ENCODE results near the gene WHRN.

WHRN gene

DNA sequence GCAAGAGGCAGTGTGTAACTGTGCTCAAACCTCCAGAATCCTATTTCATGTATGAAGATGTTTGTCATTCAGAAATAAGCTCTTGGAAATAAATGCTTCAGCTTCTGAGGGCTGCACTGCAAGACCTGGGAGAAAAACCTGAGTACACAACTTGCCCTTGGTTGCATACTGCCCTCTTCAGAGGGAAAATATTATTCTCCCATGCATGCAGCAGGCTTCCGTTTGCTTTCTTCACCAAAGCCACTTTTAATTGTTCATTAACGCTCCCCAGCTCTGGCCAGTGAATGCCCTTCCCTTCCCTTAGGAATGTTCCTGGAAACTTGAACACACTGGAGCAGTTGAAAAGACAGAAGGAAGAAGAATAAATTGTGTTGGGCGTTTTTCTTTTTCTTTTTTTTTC lies 2.5 kb upstream of the WHRN start:
- TF ChIP-seq, protein P1, sequence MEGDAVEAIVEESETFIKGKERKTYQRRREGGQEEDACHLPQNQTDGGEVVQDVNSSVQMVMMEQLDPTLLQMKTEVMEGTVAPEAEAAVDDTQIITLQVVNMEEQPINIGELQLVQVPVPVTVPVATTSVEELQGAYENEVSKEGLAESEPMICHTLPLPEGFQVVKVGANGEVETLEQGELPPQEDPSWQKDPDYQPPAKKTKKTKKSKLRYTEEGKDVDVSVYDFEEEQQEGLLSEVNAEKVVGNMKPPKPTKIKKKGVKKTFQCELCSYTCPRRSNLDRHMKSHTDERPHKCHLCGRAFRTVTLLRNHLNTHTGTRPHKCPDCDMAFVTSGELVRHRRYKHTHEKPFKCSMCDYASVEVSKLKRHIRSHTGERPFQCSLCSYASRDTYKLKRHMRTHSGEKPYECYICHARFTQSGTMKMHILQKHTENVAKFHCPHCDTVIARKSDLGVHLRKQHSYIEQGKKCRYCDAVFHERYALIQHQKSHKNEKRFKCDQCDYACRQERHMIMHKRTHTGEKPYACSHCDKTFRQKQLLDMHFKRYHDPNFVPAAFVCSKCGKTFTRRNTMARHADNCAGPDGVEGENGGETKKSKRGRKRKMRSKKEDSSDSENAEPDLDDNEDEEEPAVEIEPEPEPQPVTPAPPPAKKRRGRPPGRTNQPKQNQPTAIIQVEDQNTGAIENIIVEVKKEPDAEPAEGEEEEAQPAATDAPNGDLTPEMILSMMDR (conservative IDR thresholded peaks at IDR 0.05; ENCODE audit: low read depth, low read length) = peak; percentile 71
- no peak overlapping the region for H3K9ac ChIP-seq
- H4K20me1 ChIP-seq (ENCODE audit: insufficient read depth) = no peaks in the 10 kb centered on the region
- no peak overlapping the region; the same call in 1 of the 2 replicates for H3K4me2 ChIP-seq
- H3K27ac ChIP-seq = no peak overlapping the region
- no peaks in the 10 kb centered on the region for H3K36me3 ChIP-seq (ENCODE audit: insufficient read depth)
- peaks cover 37% of the 10 kb centered on the region for H3K4me1 ChIP-seq (ENCODE audit: low read depth, poor library complexity, severe bottlenecking)
- H2AFZ ChIP-seq (ENCODE audit: low read depth) = no peak overlapping the region
- H3K27me3 ChIP-seq (ENCODE audit: insufficient read depth, low read depth) = no peaks in the 10 kb centered on the region
- H3K79me2 ChIP-seq (ENCODE audit: insufficient read depth, low read depth) = peaks cover 24% of the 10 kb centered on the region
- H3K4me3 ChIP-seq (IDR thresholded peaks at IDR 0.05; ENCODE audit: insufficient read depth, low read depth, low read length) = no peak overlapping the region

DNA sequence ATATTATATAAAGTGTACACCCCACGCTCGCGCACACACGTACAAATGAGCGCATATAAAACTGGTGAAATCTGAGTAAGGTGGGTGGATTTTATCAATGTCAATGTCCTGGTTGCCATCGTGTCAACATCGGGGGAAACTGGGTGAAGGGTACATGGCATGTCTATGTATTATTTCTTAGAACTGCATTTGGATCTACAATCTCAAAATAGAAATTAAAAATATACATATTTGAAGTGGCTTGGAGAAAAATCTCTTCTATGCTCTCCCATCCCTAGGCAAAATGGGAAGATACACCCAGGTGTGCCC lies 763 bp upstream of the WHRN start:
- H3K27me3 ChIP-seq (ENCODE audit: insufficient read depth, low read depth) = no peaks in the 10 kb centered on the region
- H2AFZ ChIP-seq (ENCODE audit: low read depth) = peak overlapping the region; percentile 43; the same call in 1 of the 2 replicates
- H3K4me3 ChIP-seq (IDR thresholded peaks at IDR 0.05; ENCODE audit: insufficient read depth, low read depth, low read length) = no peak overlapping the region
- H3K79me2 ChIP-seq (ENCODE audit: insufficient read depth, low read depth) = peaks cover 39% of the 10 kb centered on the region
- H4K20me1 ChIP-seq (ENCODE audit: insufficient read depth) = no peaks in the 10 kb centered on the region
- H3K27ac ChIP-seq = peak overlapping the region; percentile 83
- H3K9ac ChIP-seq = peak overlapping the region; percentile 61; the same call in 1 of the 2 replicates
- no peaks in the 10 kb centered on the region for H3K36me3 ChIP-seq (ENCODE audit: insufficient read depth)
- TF ChIP-seq, protein P1 (conservative IDR thresholded peaks at IDR 0.05; ENCODE audit: low read depth, low read length) = no peak
- H3K4me2 ChIP-seq = peak overlapping the region; percentile 86
- H3K4me1 ChIP-seq (ENCODE audit: low read depth, poor library complexity, severe bottlenecking) = peaks cover 39% of the 10 kb centered on the region

DNA sequence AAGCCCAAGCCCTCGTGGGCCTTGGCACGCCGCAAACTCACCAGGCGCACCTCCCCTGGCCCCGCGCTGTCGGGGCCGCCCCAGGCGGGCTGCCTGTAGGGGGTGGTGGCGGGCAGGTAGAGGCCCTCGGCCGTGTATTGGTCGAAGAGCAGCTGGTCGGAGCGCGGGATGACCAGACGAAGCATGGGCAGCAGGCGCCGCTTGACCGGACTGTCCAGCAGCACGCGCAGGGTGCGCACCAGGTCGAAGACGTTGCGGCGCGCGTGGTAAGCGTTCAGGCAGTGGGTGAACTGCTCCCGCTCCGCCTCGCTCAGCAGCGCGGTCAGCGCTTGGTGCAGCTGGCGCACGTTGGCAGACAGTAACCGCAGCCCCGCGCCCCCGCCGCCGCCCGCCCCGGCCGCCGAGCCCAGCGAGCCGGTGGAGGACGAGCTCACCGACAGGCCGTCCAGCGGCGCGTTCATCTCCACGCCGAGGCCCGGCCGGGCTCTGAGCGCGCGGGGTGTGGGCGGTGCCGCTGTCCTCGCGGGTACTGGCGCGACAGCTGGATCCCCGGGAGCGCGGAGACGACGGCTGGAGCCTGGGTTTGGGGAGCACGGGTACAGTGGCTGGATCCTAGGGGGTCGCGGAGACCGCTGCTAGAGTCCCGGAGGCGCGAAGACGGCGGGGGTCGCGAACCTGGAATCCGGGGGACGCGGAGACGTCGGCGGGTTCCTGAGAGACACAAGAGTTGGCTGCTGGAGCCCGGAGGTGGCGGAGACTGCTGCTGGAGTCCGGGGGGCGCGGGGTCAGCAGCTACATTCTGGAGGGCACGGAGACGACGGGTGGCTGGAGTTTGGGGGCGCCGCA lies 709 bp downstream of the WHRN start:
- Histone ChIP-seq H3K27me3 (ENCODE audit: insufficient read depth, low read depth) (no peaks in the 10 kb centered on the region), H3K4me1 (ENCODE audit: low read depth, poor library complexity, severe bottlenecking) (peaks cover 43% of the 10 kb centered on the region), H3K4me3 (IDR thresholded peaks at IDR 0.05; ENCODE audit: insufficient read depth, low read depth, low read length) (no peak overlapping the region), H3K79me2 (ENCODE audit: insufficient read depth, low read depth) (peaks cover 54% of the 10 kb centered on the region), H3K9ac (peak overlapping the region; percentile 67), H3K36me3 (ENCODE audit: insufficient read depth) (no peaks in the 10 kb centered on the region), H3K4me2 (peak overlapping the region; percentile 99), H4K20me1 (ENCODE audit: insufficient read depth) (no peaks in the 10 kb centered on the region), H2AFZ (ENCODE audit: low read depth) (peak overlapping the region; percentile 43), H3K27ac (peak overlapping the region; percentile 83)
- TF ChIP-seq, protein P1 (conservative IDR thresholded peaks at IDR 0.05; ENCODE audit: low read depth, low read length) = peak; percentile 60

- Histone ChIP-seq H3K4me2 (peak overlapping the region; percentile 99), H3K4me1 (ENCODE audit: low read depth, poor library complexity, severe bottlenecking) (peaks cover 48% of the 10 kb centered on the region), H3K79me2 (ENCODE audit: insufficient read depth, low read depth) (peaks cover 62% of the 10 kb centered on the region), H3K27me3 (ENCODE audit: insufficient read depth, low read depth) (no peaks in the 10 kb centered on the region), H3K9ac (peak overlapping the region; percentile 67), H2AFZ (ENCODE audit: low read depth) (peak overlapping the region; percentile 43; the same call in 1 of the 2 replicates), H4K20me1 (ENCODE audit: insufficient read depth) (no peaks in the 10 kb centered on the region), H3K36me3 (ENCODE audit: insufficient read depth) (no peaks in the 10 kb centered on the region), H3K27ac (peak overlapping the region; percentile 83), H3K4me3 (IDR thresholded peaks at IDR 0.05; ENCODE audit: insufficient read depth, low read depth, low read length) (no peak overlapping the region)
- TF ChIP-seq, protein P1 (conservative IDR thresholded peaks at IDR 0.05; ENCODE audit: low read depth, low read length) = no peak
These were observed 1.5 kb downstream of the WHRN start for GRCh38 chr9:114503522-114504340.
